NCI-H2227 treated with DMSO at 0.1 percent for 48 hours (cell line): ENCODE measurements around the gene PLEKHF1.

ENCODE experiments used
- DNase-seq: peaks from one replicate; lab custom pipeline; 2025; lab: John Stamatoyannopoulos, UW

The PLEKHF1 gene

GRCh38 chr19:29634423-29635130, 30.7 kb upstream of the PLEKHF1 start:
- no peak for DNase-seq

DNA sequence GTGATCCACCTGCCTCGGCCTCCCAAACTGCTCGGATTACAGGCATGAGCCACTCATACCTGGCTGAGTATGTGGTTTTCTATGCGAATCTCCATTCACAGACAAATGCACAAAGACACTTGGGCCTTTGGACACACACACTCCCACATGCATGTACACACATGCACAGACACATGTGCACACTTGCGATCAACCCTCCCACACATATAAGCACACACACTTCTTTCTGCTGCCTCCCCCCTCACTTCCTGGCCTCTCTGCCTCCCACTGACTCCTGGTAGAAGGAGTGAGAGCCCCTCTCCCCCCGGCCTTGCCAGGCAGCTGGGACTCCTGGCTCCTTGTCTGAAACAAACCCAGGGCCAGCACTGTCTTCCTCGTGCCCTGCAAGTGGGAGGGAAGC, 29.3 kb upstream of the PLEKHF1 start:
- no peak for DNase-seq

- DNase-seq, result no peak
Observed at GRCh38 chr19:29636553-29637360, 28.5 kb upstream of the PLEKHF1 start.

DNA sequence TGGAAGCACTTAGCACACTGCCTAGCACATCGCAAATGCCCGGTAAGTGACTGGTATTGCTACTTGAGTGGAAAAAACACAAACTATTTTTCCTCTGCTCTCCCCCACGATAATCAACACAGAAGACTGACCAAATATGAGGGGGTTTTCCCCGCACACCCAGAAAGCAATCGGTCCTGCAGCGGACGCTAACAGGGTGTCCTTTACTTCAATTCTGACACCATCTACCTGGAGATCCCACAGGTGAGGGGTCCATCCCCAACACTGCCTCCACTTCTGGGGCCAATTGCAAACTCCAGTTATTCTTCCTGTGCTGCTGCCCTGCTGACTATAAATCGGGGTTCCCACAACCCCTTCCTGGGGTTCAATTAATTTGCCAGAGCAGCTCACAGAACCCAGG, 26.2 kb upstream of the PLEKHF1 start:
- DNase-seq, result no peak

- DNase-seq, result no peak
Observed at GRCh38 chr19:29640231-29640630, 25.0 kb upstream of the PLEKHF1 start.

GRCh38 chr19:29641597-29641996, 23.7 kb upstream of the PLEKHF1 start:
- no peak for DNase-seq

DNA sequence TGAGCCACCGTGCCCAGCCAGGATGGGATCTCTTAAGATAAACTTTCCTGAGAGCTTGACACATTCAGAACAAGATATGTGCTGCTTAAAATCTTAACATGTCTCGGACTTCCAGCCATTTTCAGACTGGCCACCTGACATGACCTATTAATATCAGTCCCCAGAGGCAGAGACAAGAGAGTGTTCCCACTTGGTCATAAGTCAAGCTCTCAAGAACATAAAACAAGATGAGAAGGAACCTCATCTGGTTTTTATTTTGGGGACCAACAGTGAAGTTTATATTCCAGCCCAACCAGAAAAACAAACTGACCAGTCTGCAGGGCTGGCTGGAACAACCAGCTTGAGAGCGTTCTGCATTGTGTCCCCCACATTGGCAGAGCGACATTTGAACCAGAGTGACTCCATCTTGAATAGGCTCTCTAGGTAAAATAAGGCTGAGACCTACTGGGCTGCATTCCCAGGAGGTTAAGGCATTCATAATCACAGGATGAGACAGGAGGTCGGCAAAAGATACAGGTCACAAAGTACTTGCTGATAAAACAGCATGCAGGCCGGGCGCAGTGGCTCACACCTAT, 21.8 kb upstream of the PLEKHF1 start:
- no peak for DNase-seq

GRCh38 chr19:29644210-29644609, 21.1 kb upstream of the PLEKHF1 start:
- DNase-seq, result no peak

DNA sequence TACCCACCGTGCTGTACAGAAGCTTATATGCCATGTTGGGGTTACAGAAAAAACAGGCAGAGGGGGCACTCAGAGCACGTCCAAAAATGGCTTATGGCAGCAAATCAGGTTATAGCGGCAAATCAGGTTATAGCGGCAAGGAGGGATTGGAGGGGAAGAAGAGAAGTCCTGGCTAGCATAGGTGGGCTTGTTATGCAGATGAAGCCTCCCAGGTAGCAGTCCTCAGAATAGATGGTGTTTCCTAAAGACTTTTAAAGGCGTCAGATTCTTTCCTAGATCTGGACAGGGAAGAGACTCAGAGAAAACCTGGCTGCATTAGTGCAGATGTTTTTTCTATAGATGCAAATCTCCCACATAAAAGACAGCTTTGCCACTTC, 19.8 kb upstream of the PLEKHF1 start:
- no peak for DNase-seq

DNA sequence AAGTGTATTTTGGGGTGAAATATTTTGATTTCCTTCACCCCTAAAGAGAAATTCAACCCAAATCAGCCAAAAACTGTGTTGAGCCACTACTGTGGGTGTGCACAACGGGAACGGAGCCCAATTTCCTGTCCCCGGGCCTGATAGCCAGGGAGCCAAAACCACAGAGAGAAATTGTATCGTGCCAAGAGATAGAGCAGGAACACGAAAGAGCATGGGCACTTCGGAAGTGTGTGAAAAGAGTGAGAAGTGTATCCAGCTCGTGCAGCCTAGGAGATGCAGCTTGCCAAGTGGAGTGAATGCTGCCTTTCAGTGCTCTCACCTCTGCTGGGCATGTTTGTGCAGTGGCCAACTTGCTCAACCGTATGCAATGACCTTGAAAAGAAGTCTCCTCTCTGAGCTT, 19.4 kb upstream of the PLEKHF1 start:
- no peak for DNase-seq

DNA sequence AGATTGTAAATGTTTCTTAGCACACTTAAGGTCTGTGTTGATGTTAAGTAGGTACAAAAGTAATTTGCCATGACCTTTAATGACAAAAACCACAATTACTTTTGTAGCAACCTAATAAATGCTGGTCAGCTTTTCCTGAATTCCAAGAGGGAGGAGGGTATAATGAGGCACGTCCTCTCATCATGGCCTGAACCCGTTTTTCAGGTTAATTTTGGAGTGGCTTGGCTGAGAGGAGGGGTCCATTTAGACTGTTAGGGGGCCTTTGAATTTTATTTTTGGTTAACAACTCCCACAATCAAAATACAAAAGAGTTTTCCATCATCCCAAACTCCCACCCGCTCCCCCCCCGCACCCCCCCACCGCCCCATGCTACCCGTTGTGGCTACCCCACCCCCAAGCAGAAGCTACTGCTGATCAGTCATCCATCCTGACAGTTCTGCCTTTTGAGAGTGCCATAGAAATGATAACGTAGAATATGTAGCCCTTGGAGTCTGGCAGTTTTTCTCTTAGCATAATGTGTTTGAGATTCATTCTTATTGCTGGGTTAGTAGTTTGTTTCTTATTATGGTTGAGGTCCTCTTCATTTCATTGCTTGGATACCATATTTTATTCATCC, 14.4 kb upstream of the PLEKHF1 start:
- no peak for DNase-seq

DNA sequence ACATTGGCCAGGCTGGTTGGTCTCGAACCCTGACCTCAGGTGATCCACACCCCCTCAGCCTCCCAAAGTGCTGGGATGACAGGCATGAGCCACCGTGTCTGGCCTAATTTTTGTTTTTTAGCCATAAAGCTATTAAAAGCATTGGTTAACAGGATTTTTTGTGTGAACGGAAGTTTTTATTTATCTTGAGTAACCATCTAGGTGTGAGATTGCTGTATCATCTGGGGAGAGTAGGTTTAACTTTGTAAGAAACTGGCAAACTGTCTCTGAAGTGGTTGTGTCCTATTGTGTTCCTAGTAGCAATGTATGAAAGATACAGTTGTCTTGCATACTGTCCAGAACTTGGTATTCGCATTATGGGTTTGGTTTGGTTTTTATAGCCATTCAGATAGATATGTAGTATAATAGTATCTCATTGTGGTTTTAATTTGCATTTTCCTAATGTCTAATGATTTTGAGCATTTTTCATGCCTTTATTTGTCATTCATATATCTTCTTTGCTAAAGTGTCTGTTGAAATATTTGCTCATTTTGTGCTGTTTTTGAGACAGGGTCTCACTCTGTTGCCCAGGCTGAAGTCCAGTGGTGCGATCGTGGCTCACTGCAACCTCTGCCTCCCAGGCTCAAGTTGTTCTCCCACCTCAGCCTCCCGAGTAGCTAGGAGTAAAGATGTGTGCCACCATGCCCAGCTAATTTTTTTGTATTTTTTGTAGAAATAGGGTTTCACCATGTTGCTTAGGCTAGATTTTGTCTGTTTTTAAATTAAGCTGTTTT, 13.5 kb upstream of the PLEKHF1 start:
- no peak for DNase-seq

- no peak for DNase-seq
Observed at GRCh38 chr19:29653398-29653797, 11.9 kb upstream of the PLEKHF1 start.

- no peak for DNase-seq
Observed at GRCh38 chr19:29655648-29656335, 9.5 kb upstream of the PLEKHF1 start.

- no peak for DNase-seq
Observed at GRCh38 chr19:29658221-29658991, 6.9 kb upstream of the PLEKHF1 start.

GRCh38 chr19:29660835-29661234, 4.4 kb upstream of the PLEKHF1 start:
- DNase-seq, result peak; percentile 78

- no peak for DNase-seq
Observed at GRCh38 chr19:29662278-29662603, 3.0 kb upstream of the PLEKHF1 start.

GRCh38 chr19:29662604-29663404, 2.5 kb upstream of the PLEKHF1 start:
- peak; percentile 32 for DNase-seq

DNA sequence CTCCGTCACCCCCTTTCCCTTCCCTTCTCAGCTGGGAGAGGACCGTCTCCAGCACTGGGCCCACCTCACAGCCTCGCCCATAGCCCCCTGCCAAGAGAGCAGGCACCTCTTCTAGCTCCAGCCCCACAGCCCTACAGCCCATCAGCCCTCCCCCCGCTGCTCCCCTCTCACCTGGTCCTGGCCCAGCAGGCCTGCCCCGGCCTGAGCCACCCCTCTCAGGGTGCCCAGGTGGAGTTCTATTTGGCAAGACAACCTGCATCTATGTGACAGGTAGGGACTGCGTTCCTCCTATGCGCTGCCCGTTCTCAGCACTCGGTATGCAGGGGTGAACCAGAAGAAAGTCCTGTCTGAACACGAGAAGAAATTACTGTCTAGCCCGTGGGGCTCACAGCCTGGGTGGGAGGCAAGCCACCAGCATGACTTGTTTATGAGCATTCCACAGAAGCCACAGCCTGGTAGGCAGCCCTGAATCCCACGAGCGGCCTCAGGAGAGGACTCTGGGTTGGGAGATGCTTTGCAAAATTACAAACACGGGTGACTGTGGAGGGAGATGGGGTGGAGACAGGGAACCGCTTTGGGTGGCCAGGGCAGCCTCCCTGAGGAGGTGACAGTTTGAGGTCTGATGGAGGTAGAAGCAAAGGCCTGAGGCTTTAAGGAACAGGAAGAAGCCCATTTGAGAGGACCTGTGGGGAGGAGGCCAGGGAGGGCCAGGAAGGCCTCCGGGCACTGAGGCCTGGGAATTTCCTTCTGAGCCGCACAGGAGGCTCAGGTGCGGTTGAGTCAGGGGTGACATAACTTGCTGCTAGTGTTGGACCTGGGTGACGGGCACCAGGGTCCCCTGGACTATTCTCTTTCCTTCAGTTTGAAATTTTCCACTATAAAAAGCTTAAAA, 1.2 kb upstream of the PLEKHF1 start:
- no peak for DNase-seq
